ENCODE data around the gene TCTN3. TPM values are rescaled to one million over a fixed set of nuclear protein-coding genes. Genes with fewer than 3 reads are reported as not detected.

The TCTN3 gene
- total RNA-seq, 1 experiment from 2014 or later: 41.7 TPM

GRCh38 chr10:95729323-95730055, 35.8 kb upstream of the TCTN3 start:
- ChIA-PET RAD21 (ENCODE audit: low non-redundant PET in 1 of 2, low total read pairs in 2 of 2, uncharacterized antibody in 2 of 2, unreplicated experiment in 2 of 2) (no interaction called here), CTCF (no interaction called here), POLR2A (no interaction called here)
- H3K9me2 ChIP-seq (ENCODE audit: insufficient read depth): 0 out of 2 replicates have a peak, but pooled peaks cover 2% of the 10 kb centered on the region
- no peaks in the 10 kb centered on the region for H3K27me3 ChIP-seq (ENCODE audit: insufficient read depth, low read length)
- no peak for DNase-seq (ENCODE audit: low read depth, low spot score)
- H3K4me1 ChIP-seq (ENCODE audit: control insufficient read depth in 1 of 2, insufficient read depth in 2 of 2, low read length in 2 of 2): no peaks in the 10 kb centered on the region
- ATAC-seq: no peak
- H3K4me3 ChIP-seq (replicated peaks in 1 of 2; ENCODE audit: low read depth in 1 of 2, low read length in 2 of 2): no peak overlapping the region
- H4K20me1 ChIP-seq (ENCODE audit: insufficient read depth): no peaks in the 10 kb centered on the region
- no peak overlapping the region for H3K4me2 ChIP-seq (ENCODE audit: low read length)
- H3K27ac ChIP-seq (ENCODE audit: low read depth, low read length): no peak overlapping the region
- no peak overlapping the region for H2AFZ ChIP-seq (ENCODE audit: low read depth, low read length, poor library complexity, severe bottlenecking)
- H3K9me3 ChIP-seq (ENCODE audit: control insufficient read depth in 1 of 2, insufficient read depth in 1 of 2, low read depth in 1 of 2, low read length in 2 of 2): no peaks in the 10 kb centered on the region
- no peak for TF ChIP-seq ELF1 (IDR thresholded peaks at IDR 0.05; ENCODE audit: borderline replicate concordance, low read depth)
- TF ChIP-seq FOSL1 (IDR thresholded peaks at IDR 0.05; ENCODE audit: low read depth): no peak
- no peak for TF ChIP-seq CEBPB (IDR thresholded peaks at IDR 0.05; ENCODE audit: low read depth)
- TF ChIP-seq JUND (IDR thresholded peaks at IDR 0.05): no peak
- no peak for TF ChIP-seq REST (IDR thresholded peaks at IDR 0.05; ENCODE audit: low read depth)
- TF ChIP-seq POLR2A (IDR thresholded peaks at IDR 0.05; ENCODE audit: borderline replicate concordance, extremely low read depth, insufficient read depth, insufficient read length): no peak
- no peak for TF ChIP-seq SRF (IDR thresholded peaks at IDR 0.05; ENCODE audit: low read depth)
- no peak for TF ChIP-seq TCF7L2 (IDR thresholded peaks at IDR 0.05; ENCODE audit: borderline replicate concordance, extremely low read depth, insufficient read depth, insufficient read length)
- no peak for TF ChIP-seq YY1 (IDR thresholded peaks at IDR 0.05; ENCODE audit: extremely low read depth, insufficient replicate concordance, low read depth, low read length)
- no peak for TF ChIP-seq EGR1 (IDR thresholded peaks at IDR 0.05; ENCODE audit: low read depth)
- TF ChIP-seq ZFX (IDR thresholded peaks at IDR 0.05): no peak
- no peak for TF ChIP-seq SP1 (IDR thresholded peaks at IDR 0.05; ENCODE audit: low read depth)
- no peak for TF ChIP-seq EZH2phosphoT487 (IDR thresholded peaks at IDR 0.05; ENCODE audit: borderline replicate concordance)
- no peak for TF ChIP-seq ZBTB33 (IDR thresholded peaks at IDR 0.05; ENCODE audit: extremely low read depth, insufficient replicate concordance, low read length)
- TF ChIP-seq CBX3 (IDR thresholded peaks at IDR 0.05; ENCODE audit: low read depth): no peak
- TF ChIP-seq EZH2 (IDR thresholded peaks at IDR 0.05): no peak
- TF ChIP-seq ZNF274 (IDR thresholded peaks at IDR 0.05; ENCODE audit: low read depth, low read length): no peak
- TF ChIP-seq POLR2AphosphoS5 (IDR thresholded peaks at IDR 0.05; ENCODE audit: low read depth, low read length): no peak
- H3K36me3 ChIP-seq (ENCODE audit: control insufficient read depth in 1 of 2, insufficient read depth in 2 of 2, low read length in 2 of 2): no peaks in the 10 kb centered on the region
- no peak overlapping the region for H3K9ac ChIP-seq (ENCODE audit: low read length)
- H3K79me2 ChIP-seq (ENCODE audit: insufficient read depth, low read length): no peaks in the 10 kb centered on the region
- no TSS peak for BruUV-seq (replicated peaks)
- intact Hi-C loops (cut with micrococcal nuclease): no loop called here
